ENCODE data around the gene RNF148.
"Not testable (repeated sequence)": the region's sequence is repeated elsewhere in the genome, so short reads cannot be mapped to it uniquely, and the experiment has no call there.

Gene RNF148

DNA sequence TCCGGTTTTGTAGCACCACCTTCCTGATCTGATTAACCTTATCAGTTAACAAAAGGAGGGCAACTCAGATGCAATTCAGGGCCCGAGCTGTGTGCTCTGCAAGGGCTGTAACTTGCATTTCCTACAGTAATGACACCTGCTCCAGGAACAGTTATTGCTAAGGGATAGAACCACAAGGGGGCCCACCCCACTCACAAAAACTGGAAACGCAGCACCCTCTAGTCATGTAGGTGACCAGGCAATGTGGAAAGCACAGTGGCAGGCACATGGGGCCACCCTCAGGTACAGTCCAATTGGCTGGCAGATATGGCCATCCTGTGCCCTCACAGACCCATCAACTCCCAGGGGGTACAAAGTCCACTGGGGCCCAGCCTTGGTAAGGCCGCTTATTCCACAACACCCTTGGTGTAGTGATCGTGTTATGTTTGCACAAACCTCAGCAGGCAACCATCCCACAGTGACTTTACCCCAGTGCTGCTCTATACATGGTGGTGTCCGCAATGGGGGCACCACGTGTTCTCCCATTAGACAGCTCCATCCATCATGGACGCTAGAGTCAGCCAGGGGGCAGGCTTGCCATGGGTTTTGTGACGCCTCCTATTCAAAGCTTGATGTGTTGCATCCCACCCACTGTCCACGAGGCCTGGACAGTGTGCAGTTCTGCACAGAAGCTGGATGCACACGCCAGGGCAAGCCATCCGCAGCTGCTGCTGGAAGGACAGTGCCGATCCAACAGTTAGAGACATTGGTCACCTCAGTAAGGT is 13.2 kb downstream of the RNF148 start:
- ATAC-seq: no peak

DNA sequence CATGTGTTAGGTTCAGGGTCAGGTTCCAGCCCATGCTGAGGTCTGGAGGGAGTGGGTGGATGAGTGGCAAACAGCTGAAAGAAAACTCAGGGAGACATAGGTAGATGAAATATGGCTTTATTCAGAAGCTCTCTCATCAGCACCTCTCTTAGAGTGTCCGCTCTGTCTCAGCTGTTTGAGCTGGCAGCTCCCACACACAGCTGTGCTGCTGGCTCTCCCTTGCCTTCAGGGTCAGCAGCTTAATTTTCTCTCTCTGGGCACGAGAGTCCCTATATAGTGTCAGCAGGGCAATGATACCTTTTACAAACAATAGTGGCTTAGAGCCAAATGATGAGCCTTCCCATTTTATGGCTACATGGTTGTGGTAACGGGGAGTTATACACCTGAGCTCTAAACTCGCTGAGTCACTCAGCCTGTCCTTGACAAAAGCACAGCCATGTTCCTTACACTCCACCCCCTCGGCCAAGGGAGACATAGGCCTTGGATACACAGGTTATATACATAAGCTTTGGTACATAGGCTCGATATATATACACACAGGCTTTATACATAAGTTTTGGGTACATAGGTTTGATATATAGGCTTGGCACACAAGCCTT is 14.2 kb downstream of the RNF148 start:
- no peak for ATAC-seq

GRCh38 chr7:122686360-122686878 is 16.3 kb downstream of the RNF148 start:
- no peak for ATAC-seq

GRCh38 chr7:122684504-122684903 is 18.2 kb downstream of the RNF148 start:
- ATAC-seq: no peak

DNA sequence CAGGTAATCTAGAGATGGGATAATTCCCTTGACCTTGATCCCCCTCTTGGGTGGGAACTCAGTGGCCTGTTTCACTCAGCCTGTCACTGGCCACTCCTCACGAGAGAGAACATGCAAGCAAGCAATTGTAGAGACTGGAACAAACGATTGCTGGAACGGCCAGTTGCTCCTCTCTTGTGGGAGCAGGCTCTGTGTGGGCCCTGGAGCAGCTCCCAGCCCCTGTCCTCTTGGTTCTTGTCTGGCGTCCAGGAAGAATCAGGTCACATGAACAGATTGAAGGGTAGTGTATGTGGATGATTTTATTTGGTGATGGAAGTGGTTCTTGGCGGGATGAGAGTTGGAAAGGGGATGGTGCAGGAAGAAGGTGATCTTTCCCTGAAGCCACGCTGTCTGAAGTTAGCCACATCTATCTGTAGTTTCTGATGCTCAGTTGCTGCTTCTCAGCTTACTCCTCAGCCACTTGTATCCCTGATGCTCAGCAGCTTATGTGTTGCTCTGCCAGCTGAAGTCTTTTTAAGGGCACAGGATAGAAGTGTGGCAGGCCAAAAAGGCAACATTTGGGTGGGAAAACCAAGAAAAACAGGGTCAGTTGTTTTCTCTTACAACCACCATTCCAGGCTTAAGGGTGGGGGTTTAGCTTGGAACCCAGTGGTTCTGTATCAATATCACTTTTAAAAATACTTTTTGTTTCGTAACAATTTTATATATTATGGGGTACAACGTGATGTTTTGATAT is 19.7 kb downstream of the RNF148 start:
- ATAC-seq: no peak

GRCh38 chr7:122681186-122681585 is 21.5 kb downstream of the RNF148 start:
- not testable (repeated sequence) for ATAC-seq

DNA sequence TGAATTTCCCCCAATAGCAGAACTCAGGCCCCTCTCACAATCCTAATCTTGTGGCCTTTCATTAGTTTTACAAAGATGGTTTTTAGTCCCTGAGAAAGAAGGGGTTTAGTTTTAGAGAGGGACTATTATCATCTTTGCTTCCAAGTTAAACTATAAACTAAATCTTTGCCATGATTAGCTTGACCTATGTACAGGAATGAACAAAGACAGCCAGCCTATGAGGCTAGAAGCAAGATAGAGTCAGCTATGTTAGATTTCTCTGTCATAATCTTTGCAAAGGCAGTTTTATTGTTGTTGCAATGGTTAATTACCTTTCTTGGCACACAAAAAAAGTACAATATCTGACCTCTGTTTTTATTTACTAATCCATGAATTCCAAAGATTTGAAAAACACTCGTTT is 22.9 kb downstream of the RNF148 start:
- no peak for ATAC-seq

- ATAC-seq: not testable (repeated sequence)
Measured at GRCh38 chr7:122679269-122679709, 23.4 kb downstream of the RNF148 start.

GRCh38 chr7:122677149-122677548 is 25.6 kb downstream of the RNF148 start:
- ATAC-seq: no peak

DNA sequence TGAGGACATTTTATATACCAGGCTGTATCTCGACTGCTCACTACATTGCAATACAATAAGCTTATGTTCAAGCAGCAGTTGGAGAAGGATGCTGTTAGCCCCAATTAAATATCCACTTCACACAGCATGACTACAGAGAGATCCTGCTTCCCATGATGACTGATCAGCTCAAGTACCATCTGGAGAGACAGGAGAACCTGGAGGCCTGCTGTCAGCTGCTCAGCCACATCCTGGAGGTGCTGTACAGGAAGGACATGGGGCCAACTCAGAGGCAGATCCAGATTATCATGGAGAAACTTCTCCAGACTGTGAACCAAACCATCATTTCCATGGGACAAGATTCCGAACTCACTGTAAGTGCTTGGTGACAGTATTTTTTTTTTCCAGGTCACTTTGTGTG is 26.3 kb downstream of the RNF148 start:
- ATAC-seq: no peak

DNA sequence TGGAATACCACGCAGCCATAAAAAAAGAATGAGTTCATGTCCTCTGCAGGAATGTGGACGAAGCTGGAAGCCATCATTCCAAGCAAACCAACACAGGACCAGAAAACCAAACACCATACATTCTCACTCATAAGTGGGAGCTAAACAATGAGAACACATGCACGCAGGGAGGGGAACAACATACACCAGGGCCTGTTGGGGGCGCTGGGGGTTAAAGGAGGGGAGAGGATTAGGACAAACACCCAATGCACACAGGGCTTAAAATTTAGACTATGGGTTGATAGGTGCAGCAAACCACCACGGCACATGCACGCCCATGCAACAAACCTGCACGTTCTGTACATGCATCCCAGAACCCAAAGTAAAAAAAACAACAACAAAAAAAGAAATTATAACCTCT is 27.1 kb downstream of the RNF148 start:
- ATAC-seq: no peak

DNA sequence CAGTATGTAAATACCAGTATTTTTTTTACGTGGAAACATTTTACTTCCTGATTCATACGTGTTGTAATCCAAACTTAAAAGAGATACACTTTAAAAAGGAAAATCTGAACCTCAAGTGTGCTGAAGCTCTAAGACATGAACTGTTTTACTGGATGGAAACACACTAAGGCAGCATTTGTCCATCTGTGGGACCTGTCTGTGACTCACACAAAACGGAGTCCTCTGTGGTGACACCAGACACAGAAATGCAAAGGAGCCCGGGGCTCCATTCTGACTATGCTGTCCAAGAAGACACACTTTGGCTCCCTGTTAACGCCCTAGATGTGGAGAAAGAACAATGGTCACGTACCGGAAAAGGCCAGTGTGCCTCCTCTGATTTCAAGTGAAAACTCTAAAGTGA is 27.7 kb downstream of the RNF148 start:
- ATAC-seq: no peak

DNA sequence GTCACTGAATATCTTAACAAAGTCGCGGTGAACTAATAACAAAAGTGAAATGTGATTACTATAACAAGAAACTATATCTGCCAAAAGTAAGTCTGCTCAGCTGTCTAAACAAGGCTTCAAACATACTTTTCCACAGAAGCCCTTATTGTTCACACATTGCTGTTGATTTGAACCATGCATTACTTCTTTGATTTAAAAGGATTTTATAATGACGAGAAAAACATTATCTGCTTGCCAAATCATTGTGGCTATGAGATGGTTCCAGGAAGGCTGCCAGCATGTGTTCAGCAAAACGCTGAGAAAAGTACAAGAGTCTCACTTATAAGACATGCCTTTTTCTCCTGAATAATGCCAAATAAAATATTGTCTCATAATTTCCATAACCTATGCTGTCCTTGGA is 28.2 kb downstream of the RNF148 start:
- no peak for ATAC-seq

- ATAC-seq: no peak
Measured at GRCh38 chr7:122673951-122674350, 28.8 kb downstream of the RNF148 start.

DNA sequence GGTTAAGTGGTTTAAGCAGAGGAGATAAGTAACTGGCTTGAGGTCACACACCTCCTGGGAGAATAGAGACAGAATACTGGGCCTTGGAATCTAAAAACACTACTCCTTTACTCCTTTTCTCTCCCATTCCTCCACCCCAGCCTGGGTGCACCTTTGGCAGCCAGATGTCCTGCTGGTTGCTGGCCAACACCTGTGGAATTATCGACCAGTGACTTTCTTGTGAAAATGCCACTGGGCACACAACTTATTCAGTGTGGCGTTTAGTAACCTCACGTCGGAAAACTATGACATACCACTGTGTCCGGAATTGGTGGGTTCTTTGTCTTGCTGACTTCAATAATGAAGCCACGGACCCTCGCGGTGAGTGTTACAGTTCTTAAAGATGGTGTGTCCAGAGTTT is 30.2 kb downstream of the RNF148 start:
- no peak for ATAC-seq

GRCh38 chr7:122663733-122664132 is 39.0 kb downstream of the RNF148 start:
- ATAC-seq: no peak

GRCh38 chr7:122658856-122659255 is 43.9 kb downstream of the RNF148 start:
- no peak for ATAC-seq

DNA sequence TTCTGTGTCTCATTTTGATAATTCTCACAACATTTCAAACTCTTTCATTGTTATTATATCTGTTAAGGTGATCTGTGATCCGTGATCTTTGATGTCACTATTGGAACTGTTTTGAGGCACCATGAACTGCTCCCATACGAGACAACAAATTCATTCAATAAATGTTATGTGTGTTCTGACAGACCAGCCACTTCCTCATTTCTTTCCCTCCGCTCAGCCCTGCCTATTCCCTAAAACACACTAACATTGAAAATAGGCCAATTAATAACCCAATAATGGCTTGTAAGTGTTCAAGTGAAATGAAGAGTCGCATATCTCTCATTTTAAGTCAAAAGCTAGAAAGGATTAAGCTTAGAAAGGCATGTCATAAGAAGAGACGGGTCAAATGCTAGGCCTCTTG is 49.0 kb downstream of the RNF148 start:
- ATAC-seq: no peak

DNA sequence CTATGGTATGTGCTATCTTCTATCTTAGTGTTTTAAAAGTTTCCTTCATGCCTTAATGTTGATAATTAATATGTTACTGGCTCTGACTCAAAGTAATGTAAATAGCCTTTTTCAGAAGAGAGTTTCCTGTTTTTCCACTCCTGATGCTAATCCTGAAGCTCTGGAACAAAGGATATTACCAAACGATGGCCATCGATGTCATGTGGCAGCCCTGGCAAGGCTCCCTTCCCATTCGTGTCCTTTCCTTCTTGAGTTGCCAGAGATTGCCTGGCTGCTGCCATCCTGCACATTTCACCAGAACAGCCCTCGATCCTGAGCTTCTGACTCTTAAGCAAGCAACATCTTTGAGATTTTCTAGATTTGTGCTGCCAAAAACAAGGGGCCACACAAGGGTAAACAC is 49.8 kb downstream of the RNF148 start:
- ATAC-seq: no peak

All from activated CD4-positive, CD25-positive, alpha-beta regulatory T cell treated with anti-CD3 and anti-CD28 coated beads, Interleukin-2, amount 50 U/mL, for 24 hours (primary cell).